Activated CD4-positive, alpha-beta T cell treated with anti-CD3 and anti-CD28 coated beads, Interleukin-2, amount 10 ng/mL, durations not matched to agents 24 days and 14 days (primary cell): ENCODE data around the gene TXNDC15. TPM values are rescaled to one million over a fixed set of nuclear protein-coding genes. Genes with fewer than 3 reads are reported as not detected.
"Not testable (repeated sequence)": the region's sequence is repeated elsewhere in the genome, so short reads cannot be mapped to it uniquely, and the experiment has no call there.

Experiments
- DNase-seq: peaks from one replicate; pipeline ENCODE4 v3.0.0; 2022
- H3K27ac Mint-ChIP-seq: one replicate; pipeline ENCODE4 v1.8.0; 2022; ENCODE audit warnings: mild to moderate bottlenecking, mixed read lengths
- H3K27me3 Mint-ChIP-seq: one replicate; pipeline ENCODE4 v1.8.0; 2022; ENCODE audit warnings: mixed read lengths
- H3K36me3 Mint-ChIP-seq: one replicate; pipeline ENCODE4 v1.8.0; 2022; ENCODE audit warnings: low read depth, mild to moderate bottlenecking, mixed read lengths
- H3K4me1 Mint-ChIP-seq: one replicate; pipeline ENCODE4 v1.8.0; 2021; ENCODE audit warnings: mixed read lengths
- H3K4me3 Mint-ChIP-seq: one replicate; pipeline ENCODE4 v1.8.0; 2022; ENCODE audit warnings: mild to moderate bottlenecking, moderate library complexity, mixed read lengths
- H3K9me3 Mint-ChIP-seq: one replicate; pipeline ENCODE4 v1.8.0; 2021; ENCODE audit warnings: mixed read lengths
- intact Hi-C: fragments of 100-400 bp; cut with micrococcal nuclease; formaldehyde crosslinking; loops from one replicate; pipeline ENCODE4 v1.15.1; 2023
- total RNA-seq: library from RNA; stranded (reverse); gene quantifications from 2 replicates; pipeline ENCODE4 v1.2.3, GENCODE V29; 2022

TXNDC15 gene, protein sequence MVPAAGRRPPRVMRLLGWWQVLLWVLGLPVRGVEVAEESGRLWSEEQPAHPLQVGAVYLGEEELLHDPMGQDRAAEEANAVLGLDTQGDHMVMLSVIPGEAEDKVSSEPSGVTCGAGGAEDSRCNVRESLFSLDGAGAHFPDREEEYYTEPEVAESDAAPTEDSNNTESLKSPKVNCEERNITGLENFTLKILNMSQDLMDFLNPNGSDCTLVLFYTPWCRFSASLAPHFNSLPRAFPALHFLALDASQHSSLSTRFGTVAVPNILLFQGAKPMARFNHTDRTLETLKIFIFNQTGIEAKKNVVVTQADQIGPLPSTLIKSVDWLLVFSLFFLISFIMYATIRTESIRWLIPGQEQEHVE
- 46.2 and 51.3 TPM in 2 replicates for total RNA-seq

DNA sequence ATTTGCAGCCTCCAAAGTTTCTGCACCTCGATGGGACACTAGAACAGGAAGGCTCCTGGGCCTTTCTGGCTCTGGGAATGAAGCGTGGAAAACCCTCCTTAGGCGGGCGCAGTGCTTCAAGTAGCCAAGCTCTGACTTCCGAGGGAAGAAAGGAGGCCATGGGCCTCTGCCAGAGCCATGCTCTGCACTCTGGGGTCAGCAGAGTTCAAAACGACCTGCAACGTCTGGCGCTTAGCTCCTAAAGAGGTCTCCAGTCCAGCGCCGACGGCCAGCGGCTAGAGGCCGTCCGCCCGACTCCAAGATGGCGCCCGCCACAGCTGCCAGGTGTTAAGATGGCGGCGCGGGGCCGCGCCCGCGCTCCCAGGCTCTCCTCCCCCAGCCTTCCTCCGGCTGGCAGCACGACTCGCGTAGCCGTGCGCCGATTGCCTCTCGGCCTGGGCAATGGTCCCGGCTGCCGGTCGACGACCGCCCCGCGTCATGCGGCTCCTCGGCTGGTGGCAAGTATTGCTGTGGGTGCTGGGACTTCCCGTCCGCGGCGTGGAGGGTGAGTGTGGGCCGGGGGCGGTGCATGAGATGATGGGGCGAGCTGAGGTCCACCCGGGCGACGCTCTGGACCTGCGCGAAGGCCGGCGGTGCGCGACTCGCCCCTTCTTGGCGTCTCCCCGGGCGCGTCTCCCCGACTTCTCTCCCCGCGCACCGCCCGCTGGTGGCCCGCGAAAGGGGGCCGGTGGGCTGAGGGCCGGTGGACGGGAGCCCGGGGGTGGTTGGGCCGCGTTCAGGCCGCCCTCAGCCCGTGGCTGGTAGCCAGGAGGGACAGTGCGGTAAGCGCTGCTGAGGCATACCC lies at the start of gene TXNDC15:
TSS of gene TXNDC15 (plus strand) at position 385 of the 844 bp plus-strand sequence. CDS start at position 442, 57 bp downstream.
- peak within 1 kb of the TSS; percentile 99 for H3K4me3 Mint-ChIP-seq
- H3K27ac Mint-ChIP-seq = peak within 1 kb of the TSS; percentile 98
- H3K36me3 Mint-ChIP-seq = peaks cover 23% of the 10 kb centered on the region
- H3K4me1 Mint-ChIP-seq = peaks cover 30% of the 10 kb centered on the region
- intact Hi-C loops = loop anchor here (1.0 to 10.0 kb wide), 4 partner anchors 29 to 499 kb away; partner anchors contain the start of genes C5orf24, CAMLG, DDX46 and UBE2B
- H3K27me3 Mint-ChIP-seq = no peaks in the 10 kb centered on the region
- peak; percentile 95 for DNase-seq
- no peaks in the 10 kb centered on the region for H3K9me3 Mint-ChIP-seq

- no peak for DNase-seq
- Mint-ChIP-seq H3K4me3 (no peak overlapping the region), H3K4me1 (no peaks in the 10 kb centered on the region), H3K36me3 (peaks cover 41% of the 10 kb centered on the region), H3K9me3 (no peaks in the 10 kb centered on the region), H3K27me3 (no peaks in the 10 kb centered on the region), H3K27ac (no peak overlapping the region)
- intact Hi-C loops = no loop called here
Measured at GRCh38 chr5:134824681-134825080, 49.5 kb upstream of the TXNDC15 start.

DNA sequence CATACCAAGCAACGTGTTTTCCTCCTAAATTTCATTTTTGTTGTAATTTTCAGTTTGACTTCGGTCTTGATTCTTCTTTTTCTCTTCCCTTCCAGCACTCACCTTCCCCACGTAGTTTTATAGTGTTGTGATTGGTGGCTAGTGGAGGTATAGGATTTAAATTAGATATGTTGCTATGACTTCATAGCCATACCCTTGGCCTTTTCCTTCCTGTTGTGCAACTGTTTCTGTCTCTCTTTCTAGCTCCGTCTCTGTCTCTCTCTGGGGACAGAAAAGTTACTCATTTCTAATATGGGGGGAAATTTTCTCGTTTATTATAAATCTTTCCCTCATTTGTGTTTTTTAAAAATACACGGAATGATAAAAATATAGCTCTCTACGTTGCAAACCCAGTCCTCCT lies 49.0 kb upstream of the TXNDC15 start:
- DNase-seq = no peak
- H3K4me3 Mint-ChIP-seq = no peak overlapping the region
- intact Hi-C loops = no loop called here
- H3K27ac Mint-ChIP-seq = no peak overlapping the region
- H3K36me3 Mint-ChIP-seq = peaks cover 38% of the 10 kb centered on the region
- no peaks in the 10 kb centered on the region for H3K9me3 Mint-ChIP-seq
- H3K4me1 Mint-ChIP-seq = no peaks in the 10 kb centered on the region
- no peaks in the 10 kb centered on the region for H3K27me3 Mint-ChIP-seq

- no peak overlapping the region for H3K27ac Mint-ChIP-seq
- no peaks in the 10 kb centered on the region for H3K4me1 Mint-ChIP-seq
- no peaks in the 10 kb centered on the region for H3K9me3 Mint-ChIP-seq
- intact Hi-C loops = no loop called here
- H3K27me3 Mint-ChIP-seq = no peaks in the 10 kb centered on the region
- no peak for DNase-seq
- H3K4me3 Mint-ChIP-seq = no peak overlapping the region
- H3K36me3 Mint-ChIP-seq = peaks cover 24% of the 10 kb centered on the region
Measured at GRCh38 chr5:134833340-134834032, 40.7 kb upstream of the TXNDC15 start.

- Mint-ChIP-seq H3K9me3 (no peaks in the 10 kb centered on the region), H3K27me3 (no peaks in the 10 kb centered on the region), H3K4me1 (no peaks in the 10 kb centered on the region), H3K27ac (no peak overlapping the region), H3K36me3 (peaks cover 24% of the 10 kb centered on the region), H3K4me3 (no peak overlapping the region)
- intact Hi-C loops = no loop called here
- no peak for DNase-seq
Measured at GRCh38 chr5:134835623-134836022, 38.5 kb upstream of the TXNDC15 start.

DNA sequence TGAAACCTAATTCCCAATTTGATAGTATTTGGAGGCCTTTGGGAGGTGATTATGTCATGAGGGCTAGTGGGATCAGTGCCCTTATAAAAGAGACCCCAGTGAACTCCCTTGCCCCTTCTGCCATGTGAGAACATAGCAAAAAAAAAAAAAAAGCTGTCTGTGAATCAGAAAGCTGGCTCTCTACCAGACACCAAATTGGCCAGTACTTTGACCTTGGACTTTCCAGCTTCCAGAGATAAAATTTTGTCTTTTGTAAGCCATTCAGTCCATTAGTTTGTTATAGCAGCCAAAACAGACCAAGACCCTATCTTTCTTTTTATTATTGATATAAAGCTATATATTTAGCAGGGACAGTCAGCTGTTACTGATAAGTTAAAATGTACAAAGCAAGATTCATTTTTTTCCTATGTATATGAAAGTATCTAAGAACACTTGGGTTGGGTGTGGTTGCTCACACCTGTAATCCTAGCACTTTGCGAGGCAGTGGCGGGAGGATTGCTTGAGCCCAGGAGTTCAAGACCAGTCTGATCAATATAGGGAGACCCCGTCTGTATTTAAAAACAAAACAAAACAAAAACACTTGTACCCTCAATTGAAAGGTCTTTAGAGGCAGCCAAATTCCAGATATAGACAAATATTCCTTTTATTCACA lies 36.5 kb upstream of the TXNDC15 start:
- H3K9me3 Mint-ChIP-seq = no peaks in the 10 kb centered on the region
- intact Hi-C loops = no loop called here
- no peak overlapping the region for H3K4me3 Mint-ChIP-seq
- no peak overlapping the region for H3K27ac Mint-ChIP-seq
- H3K36me3 Mint-ChIP-seq = peaks cover 22% of the 10 kb centered on the region
- no peaks in the 10 kb centered on the region for H3K27me3 Mint-ChIP-seq
- no peaks in the 10 kb centered on the region for H3K4me1 Mint-ChIP-seq
- no peak for DNase-seq

DNA sequence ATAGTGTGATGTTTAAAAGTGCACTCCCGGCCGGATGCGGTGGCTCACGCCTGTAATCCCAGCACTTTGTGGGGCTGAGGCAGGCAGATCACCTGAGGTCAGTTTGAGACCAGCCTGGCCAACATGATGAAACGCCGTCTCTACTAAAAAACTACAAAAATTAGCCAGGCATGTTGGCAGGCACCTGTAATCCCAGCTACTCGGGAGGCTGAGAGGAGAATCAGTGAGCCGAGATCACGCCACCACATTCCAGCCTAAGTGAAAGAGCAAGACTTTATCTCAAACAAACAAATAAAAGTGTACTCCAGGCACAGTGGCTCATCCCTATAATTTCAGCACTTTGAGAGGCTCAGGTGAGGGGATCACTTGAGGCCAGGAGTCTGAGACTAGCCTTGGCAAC lies 35.8 kb upstream of the TXNDC15 start:
- H3K27ac Mint-ChIP-seq, H3K4me1 Mint-ChIP-seq, H3K9me3 Mint-ChIP-seq, H3K27me3 Mint-ChIP-seq, DNase-seq, intact Hi-C loops, H3K4me3 Mint-ChIP-seq: not testable (repeated sequence)
- peaks cover 18% of the 10 kb centered on the region for H3K36me3 Mint-ChIP-seq

DNA sequence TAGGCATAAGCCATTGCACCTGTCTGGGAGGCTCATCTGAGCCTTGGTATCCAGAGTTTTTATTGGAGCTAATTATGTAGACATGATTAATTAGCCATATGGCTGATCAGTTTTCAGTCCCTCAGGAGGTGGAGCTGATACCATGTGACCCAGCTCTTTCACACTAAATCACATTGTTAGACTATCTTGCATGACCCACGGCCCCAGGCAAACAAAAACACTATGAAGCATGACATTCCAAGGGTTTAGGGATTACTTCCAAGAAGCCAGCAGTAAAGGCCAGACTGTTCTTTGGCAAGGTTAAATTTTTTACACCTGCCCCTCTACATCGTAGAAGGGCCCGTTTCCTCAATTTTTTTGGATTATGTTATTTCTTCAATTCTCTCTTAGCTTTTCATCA lies 33.4 kb upstream of the TXNDC15 start:
- no peak overlapping the region for H3K27ac Mint-ChIP-seq
- H3K4me3 Mint-ChIP-seq = no peak overlapping the region
- H3K36me3 Mint-ChIP-seq = peaks cover 15% of the 10 kb centered on the region
- no peaks in the 10 kb centered on the region for H3K9me3 Mint-ChIP-seq
- intact Hi-C loops = no loop called here
- no peak for DNase-seq
- no peaks in the 10 kb centered on the region for H3K27me3 Mint-ChIP-seq
- peaks cover 10% of the 10 kb centered on the region for H3K4me1 Mint-ChIP-seq

DNA sequence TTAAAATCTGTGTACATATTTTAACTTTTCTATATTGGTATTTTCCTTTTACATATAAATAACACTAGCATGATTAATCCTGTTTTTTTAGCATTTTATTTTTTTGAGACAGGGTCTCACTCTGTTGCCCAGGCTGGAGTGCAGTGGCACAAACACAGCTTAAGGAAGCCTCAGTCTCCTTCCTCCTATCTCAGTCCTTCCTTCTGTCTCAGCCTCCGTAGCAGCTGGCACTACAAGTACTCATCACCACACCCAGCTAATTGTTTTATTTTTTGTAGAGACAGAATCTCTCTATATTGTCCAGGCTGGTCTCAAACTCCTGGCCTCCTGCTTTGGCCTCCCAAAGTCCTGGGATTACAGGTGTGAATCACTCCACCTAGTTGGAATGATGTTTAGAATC lies 29.9 kb upstream of the TXNDC15 start:
- Mint-ChIP-seq H3K9me3 (no peaks in the 10 kb centered on the region), H3K4me3 (no peak overlapping the region), H3K4me1 (peaks cover 18% of the 10 kb centered on the region), H3K27ac (no peak overlapping the region), H3K27me3 (no peaks in the 10 kb centered on the region), H3K36me3 (peaks cover 18% of the 10 kb centered on the region)
- no peak for DNase-seq
- intact Hi-C loops = no loop called here

- Mint-ChIP-seq H3K27me3 (no peaks in the 10 kb centered on the region), H3K4me1 (peaks cover 20% of the 10 kb centered on the region), H3K4me3 (peak overlapping the region; percentile 98), H3K27ac (peak overlapping the region; percentile 97), H3K9me3 (no peaks in the 10 kb centered on the region), H3K36me3 (peaks cover 18% of the 10 kb centered on the region)
- no peak for DNase-seq
- intact Hi-C loops = loop anchor here (1.0 to 5.0 kb wide), 5 partner anchors 29 to 107 kb away; partner anchors contain the start of genes CAMLG, DDX46 and TXNDC15
Measured at GRCh38 chr5:134845335-134845851, 28.8 kb upstream of the TXNDC15 start.

GRCh38 chr5:134845852-134846640 lies 28.1 kb upstream of the TXNDC15 start, which contains the start of gene C5orf24:
Gene C5orf24 (plus strand): TSS chr5:134845968. CDS start chr5:134854901, 8,933 bp downstream.
- Mint-ChIP-seq H3K9me3 (no peaks in the 10 kb centered on the region), H3K27me3 (no peaks in the 10 kb centered on the region), H3K27ac (peak within 1 kb of the TSS; percentile 97), H3K4me3 (peak within 1 kb of the TSS; percentile 98), H3K36me3 (peaks cover 19% of the 10 kb centered on the region), H3K4me1 (peaks cover 21% of the 10 kb centered on the region)
- intact Hi-C loops = loop anchor here (1.0 to 5.0 kb wide), 5 partner anchors 28 to 108 kb away; partner anchors contain the start of genes CAMLG, DDX46 and TXNDC15
- peak; percentile 98 for DNase-seq

DNA sequence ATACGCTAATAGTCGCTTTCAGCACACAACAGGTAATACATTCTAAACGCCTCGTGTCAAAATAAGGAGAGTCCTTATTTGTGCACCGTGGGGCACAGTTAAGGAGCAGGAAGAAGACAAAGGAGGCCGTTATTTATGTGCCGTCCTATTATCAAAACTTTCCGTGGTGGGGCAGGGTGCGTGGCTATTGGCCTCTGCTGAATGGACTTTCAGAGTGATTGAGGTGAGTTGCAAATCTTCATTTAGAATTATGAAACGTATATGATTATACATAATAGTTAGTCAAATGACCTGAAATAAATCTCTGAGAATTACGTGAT lies 27.6 kb upstream of the TXNDC15 start:
- intact Hi-C loops = loop anchor here (5.0 kb wide), 1 partner anchor 34 kb away; no protein-coding TSS in a partner anchor
- Mint-ChIP-seq H3K4me1 (peaks cover 26% of the 10 kb centered on the region), H3K36me3 (peaks cover 25% of the 10 kb centered on the region), H3K27me3 (no peaks in the 10 kb centered on the region), H3K4me3 (peak overlapping the region; percentile 98), H3K9me3 (no peaks in the 10 kb centered on the region), H3K27ac (peak overlapping the region; percentile 97)
- no peak for DNase-seq
